ENCODE results near the gene ACTG1. TPM values are rescaled to one million over a fixed set of nuclear protein-coding genes. Genes with fewer than 3 reads are reported as not detected.

Gene ACTG1
- total and polyA plus RNA-seq, 2 of the 13 experiments (the other 11 are each of a cell fraction or from before 2014, with no cell fraction given) = 973 to 1,138 TPM

DNA sequence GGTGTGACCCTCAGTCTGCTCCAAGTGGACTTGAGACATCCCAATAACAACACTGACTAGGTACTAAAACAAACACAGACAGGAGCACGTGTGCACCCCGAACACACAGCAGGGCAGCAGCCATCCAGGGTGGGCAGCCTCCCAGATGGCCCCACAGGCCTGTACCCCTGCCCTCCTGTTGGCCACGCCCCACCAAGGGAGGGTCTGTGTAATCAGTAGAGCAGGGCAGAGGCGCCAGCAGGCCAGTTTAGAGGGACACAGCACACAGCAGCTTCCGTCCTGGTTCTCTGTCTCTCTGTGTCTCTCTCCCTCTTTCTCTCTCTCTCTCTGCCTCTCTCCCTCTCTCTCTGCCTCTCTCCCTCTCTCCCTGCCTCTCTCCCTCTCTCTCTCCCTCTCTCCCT, 21.4 kb downstream of the ACTG1 start (continued):
- no peak for TF ChIP-seq HMG20A (CRISPR knock-in tag; IDR thresholded peaks at IDR 0.05; ENCODE audit: borderline replicate concordance)
- TF ChIP-seq, protein P1, sequence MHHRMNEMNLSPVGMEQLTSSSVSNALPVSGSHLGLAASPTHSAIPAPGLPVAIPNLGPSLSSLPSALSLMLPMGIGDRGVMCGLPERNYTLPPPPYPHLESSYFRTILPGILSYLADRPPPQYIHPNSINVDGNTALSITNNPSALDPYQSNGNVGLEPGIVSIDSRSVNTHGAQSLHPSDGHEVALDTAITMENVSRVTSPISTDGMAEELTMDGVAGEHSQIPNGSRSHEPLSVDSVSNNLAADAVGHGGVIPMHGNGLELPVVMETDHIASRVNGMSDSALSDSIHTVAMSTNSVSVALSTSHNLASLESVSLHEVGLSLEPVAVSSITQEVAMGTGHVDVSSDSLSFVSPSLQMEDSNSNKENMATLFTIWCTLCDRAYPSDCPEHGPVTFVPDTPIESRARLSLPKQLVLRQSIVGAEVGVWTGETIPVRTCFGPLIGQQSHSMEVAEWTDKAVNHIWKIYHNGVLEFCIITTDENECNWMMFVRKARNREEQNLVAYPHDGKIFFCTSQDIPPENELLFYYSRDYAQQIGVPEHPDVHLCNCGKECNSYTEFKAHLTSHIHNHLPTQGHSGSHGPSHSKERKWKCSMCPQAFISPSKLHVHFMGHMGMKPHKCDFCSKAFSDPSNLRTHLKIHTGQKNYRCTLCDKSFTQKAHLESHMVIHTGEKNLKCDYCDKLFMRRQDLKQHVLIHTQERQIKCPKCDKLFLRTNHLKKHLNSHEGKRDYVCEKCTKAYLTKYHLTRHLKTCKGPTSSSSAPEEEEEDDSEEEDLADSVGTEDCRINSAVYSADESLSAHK (CRISPR knock-in tag; IDR thresholded peaks at IDR 0.05; ENCODE audit: borderline replicate concordance) = no peak
- TF ChIP-seq KLF16 (CRISPR knock-in tag; IDR thresholded peaks at IDR 0.05) = no peak
- TF ChIP-seq, protein P2, sequence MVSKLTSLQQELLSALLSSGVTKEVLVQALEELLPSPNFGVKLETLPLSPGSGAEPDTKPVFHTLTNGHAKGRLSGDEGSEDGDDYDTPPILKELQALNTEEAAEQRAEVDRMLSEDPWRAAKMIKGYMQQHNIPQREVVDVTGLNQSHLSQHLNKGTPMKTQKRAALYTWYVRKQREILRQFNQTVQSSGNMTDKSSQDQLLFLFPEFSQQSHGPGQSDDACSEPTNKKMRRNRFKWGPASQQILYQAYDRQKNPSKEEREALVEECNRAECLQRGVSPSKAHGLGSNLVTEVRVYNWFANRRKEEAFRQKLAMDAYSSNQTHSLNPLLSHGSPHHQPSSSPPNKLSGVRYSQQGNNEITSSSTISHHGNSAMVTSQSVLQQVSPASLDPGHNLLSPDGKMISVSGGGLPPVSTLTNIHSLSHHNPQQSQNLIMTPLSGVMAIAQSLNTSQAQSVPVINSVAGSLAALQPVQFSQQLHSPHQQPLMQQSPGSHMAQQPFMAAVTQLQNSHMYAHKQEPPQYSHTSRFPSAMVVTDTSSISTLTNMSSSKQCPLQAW (CRISPR knock-in tag; IDR thresholded peaks at IDR 0.05) = no peak
- TF ChIP-seq GABPB1 (CRISPR knock-in tag; IDR thresholded peaks at IDR 0.05) = no peak
- no peak for TF ChIP-seq MBNL3 (CRISPR knock-in tag; conservative IDR thresholded peaks at IDR 0.05)
- no peak for TF ChIP-seq FOXJ3 (CRISPR knock-in tag; IDR thresholded peaks at IDR 0.05; ENCODE audit: borderline replicate concordance)
- no peak for TF ChIP-seq SATB2 (CRISPR knock-in tag; IDR thresholded peaks at IDR 0.05)
- TF ChIP-seq ZNF768 (CRISPR knock-in tag; IDR thresholded peaks at IDR 0.05) = peak; percentile 87
- no peak for TF ChIP-seq THAP11 (CRISPR knock-in tag; IDR thresholded peaks at IDR 0.05)
- TF ChIP-seq ZNF761 (CRISPR knock-in tag; conservative IDR thresholded peaks at IDR 0.05) = no peak
- TF ChIP-seq ZNF749 (CRISPR knock-in tag; IDR thresholded peaks at IDR 0.05; ENCODE audit: borderline replicate concordance) = no peak
- no peak for TF ChIP-seq ZNF790 (CRISPR knock-in tag; IDR thresholded peaks at IDR 0.05; ENCODE audit: borderline replicate concordance)
- no peak for TF ChIP-seq AGO2 (optimal IDR thresholded peaks at IDR 0.05; ENCODE audit: low read depth, low read length)
- 0 out of 2 replicates have a peak, but pooled peaks have one; percentile 27 for TF ChIP-seq TGIF2 (CRISPR knock-in tag; IDR thresholded peaks at IDR 0.05)
- TF ChIP-seq, protein P3, sequence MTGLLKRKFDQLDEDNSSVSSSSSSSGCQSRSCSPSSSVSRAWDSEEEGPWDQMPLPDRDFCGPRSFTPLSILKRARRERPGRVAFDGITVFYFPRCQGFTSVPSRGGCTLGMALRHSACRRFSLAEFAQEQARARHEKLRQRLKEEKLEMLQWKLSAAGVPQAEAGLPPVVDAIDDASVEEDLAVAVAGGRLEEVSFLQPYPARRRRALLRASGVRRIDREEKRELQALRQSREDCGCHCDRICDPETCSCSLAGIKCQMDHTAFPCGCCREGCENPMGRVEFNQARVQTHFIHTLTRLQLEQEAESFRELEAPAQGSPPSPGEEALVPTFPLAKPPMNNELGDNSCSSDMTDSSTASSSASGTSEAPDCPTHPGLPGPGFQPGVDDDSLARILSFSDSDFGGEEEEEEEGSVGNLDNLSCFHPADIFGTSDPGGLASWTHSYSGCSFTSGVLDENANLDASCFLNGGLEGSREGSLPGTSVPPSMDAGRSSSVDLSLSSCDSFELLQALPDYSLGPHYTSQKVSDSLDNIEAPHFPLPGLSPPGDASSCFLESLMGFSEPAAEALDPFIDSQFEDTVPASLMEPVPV (CRISPR knock-in tag; IDR thresholded peaks at IDR 0.05) = no peak
- no peak for TF ChIP-seq SMARCE1 (IDR thresholded peaks at IDR 0.05; ENCODE audit: borderline replicate concordance)
- no peak for TF ChIP-seq SUZ12 (IDR thresholded peaks at IDR 0.05; ENCODE audit: low read depth, low read length)
- no peak for TF ChIP-seq CENPX (CRISPR knock-in tag; IDR thresholded peaks at IDR 0.05)
- no peak for TF ChIP-seq ZNF607 (CRISPR knock-in tag; IDR thresholded peaks at IDR 0.05; ENCODE audit: borderline replicate concordance)
- TF ChIP-seq SAP130 (CRISPR knock-in tag; IDR thresholded peaks at IDR 0.05; ENCODE audit: low read depth) = 0 out of 2 replicates have a peak, but pooled peaks have one; percentile 19
- TF ChIP-seq REL (CRISPR knock-in tag; conservative IDR thresholded peaks at IDR 0.05) = no peak
- no peak for TF ChIP-seq ZNF747 (CRISPR knock-in tag; IDR thresholded peaks at IDR 0.05; ENCODE audit: borderline replicate concordance)
- TF ChIP-seq PLRG1 (conservative IDR thresholded peaks at IDR 0.05) = no peak
- TF ChIP-seq RBFOX2 (IDR thresholded peaks at IDR 0.05; ENCODE audit: low read depth, low read length) = no peak
- no peak for TF ChIP-seq TAF15 (IDR thresholded peaks at IDR 0.05; ENCODE audit: low read depth, low read length, poor library complexity, severe bottlenecking)
- TF ChIP-seq, protein P4, sequence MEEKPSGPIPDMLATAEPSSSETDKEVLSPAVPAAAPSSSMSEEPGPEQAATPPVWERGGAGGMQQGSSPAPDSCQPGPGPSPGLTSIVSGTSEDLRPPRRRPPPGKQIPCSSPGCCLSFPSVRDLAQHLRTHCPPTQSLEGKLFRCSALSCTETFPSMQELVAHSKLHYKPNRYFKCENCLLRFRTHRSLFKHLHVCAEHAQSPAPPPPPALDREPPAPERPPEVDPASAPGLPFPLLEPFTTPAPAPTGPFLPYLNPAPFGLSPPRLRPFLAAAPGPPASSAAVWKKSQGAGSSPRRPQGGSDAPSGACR (CRISPR knock-in tag; IDR thresholded peaks at IDR 0.05) = no peak
- TF ChIP-seq NCOA2 (CRISPR knock-in tag; IDR thresholded peaks at IDR 0.05) = no peak
